Peyer's patch (tissue), 4 donors: ENCODE measurements around the gene TM9SF1.

Source experiments
- POLR2A ChIP-seq, 2 donors: fragments of 450-650 bp; IDR thresholded peaks; one replicate each; pipeline ENCODE4 v1.5.1; 2017; ENCODE audit warnings: antibody characterized with exemption in 2 of 2, mild to moderate bottlenecking in 2 of 2, moderate library complexity in 2 of 2
- TF ChIP-seq, protein P1 (sequence below), 6 experiments: fragments of 450-650 bp in 4 of 6; fragments of 200-600 bp in 2 of 6; sonication (generic) in 1 of 6; IDR thresholded peaks; one replicate each; pipeline ENCODE4 v1.5.1; 2017 to 2019; ENCODE audit warnings: antibody characterized with exemption in 6 of 6, mild to moderate bottlenecking in 3 of 6, moderate library complexity in 1 of 6

DNA sequence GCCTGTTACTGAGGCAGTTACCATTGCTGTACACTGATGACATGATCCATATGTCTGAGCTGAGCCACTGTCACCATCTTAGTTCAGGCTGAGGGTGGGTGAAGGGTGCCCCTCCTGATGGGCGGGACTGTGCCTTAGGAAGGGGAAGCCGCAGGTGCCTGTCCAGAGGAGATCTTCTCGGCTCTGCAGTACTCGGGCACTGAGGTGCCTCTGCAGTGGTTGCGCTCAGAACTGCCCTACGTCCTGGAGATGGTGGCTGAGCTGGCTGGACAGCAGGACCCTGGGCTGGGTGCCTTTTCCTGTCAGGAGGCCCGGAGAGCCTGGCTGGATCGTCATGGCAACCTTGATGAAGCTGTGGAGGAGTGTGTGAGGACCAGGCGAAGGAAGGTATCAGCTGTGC lies 44.2 kb downstream of the TM9SF1 start:
- no peak for TF ChIP-seq POLR2A (IDR thresholded peaks at IDR 0.05)
- TF ChIP-seq, protein P1, sequence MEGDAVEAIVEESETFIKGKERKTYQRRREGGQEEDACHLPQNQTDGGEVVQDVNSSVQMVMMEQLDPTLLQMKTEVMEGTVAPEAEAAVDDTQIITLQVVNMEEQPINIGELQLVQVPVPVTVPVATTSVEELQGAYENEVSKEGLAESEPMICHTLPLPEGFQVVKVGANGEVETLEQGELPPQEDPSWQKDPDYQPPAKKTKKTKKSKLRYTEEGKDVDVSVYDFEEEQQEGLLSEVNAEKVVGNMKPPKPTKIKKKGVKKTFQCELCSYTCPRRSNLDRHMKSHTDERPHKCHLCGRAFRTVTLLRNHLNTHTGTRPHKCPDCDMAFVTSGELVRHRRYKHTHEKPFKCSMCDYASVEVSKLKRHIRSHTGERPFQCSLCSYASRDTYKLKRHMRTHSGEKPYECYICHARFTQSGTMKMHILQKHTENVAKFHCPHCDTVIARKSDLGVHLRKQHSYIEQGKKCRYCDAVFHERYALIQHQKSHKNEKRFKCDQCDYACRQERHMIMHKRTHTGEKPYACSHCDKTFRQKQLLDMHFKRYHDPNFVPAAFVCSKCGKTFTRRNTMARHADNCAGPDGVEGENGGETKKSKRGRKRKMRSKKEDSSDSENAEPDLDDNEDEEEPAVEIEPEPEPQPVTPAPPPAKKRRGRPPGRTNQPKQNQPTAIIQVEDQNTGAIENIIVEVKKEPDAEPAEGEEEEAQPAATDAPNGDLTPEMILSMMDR (IDR thresholded peaks at IDR 0.05): no peak
